ENCODE results near the gene FRMD4A. TPM values are rescaled to one million over a fixed set of nuclear protein-coding genes. Genes with fewer than 3 reads are reported as not detected.

Gene FRMD4A
- total RNA-seq, 1 donor from 2014 or later: 0.64 TPM

DNA sequence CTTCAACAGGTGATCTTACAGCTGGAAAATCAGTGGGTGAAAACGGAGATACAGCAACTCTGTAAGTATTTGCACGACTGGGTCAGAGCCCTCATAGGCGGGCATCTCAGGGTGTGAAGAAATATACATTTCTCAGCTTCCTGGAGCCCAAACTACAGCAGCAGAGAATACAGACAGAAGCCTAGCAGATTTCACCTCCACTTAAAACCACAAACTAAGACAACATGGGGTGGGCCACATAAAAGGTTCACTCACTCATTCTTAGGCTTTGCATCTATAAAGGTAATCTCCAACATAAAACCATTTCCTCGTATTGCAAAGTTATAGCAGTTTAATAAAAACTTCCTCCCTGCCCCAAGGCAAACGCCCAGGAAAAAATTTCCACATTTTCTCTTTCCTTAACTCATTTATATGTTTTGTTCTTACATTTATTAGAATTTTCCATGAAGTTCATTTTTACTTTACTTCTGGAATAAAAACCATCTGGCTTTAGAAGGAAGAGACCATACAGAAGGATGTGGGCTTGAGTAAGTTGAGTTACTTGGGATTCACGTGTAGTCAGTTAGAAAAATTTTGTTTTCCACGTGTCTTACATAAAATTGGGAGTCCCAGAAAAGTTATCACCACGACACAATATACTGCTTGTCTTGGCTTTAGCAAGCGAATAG, 327.1 kb downstream of the FRMD4A start:
- CTCF ChIA-PET: no interaction called here

DNA sequence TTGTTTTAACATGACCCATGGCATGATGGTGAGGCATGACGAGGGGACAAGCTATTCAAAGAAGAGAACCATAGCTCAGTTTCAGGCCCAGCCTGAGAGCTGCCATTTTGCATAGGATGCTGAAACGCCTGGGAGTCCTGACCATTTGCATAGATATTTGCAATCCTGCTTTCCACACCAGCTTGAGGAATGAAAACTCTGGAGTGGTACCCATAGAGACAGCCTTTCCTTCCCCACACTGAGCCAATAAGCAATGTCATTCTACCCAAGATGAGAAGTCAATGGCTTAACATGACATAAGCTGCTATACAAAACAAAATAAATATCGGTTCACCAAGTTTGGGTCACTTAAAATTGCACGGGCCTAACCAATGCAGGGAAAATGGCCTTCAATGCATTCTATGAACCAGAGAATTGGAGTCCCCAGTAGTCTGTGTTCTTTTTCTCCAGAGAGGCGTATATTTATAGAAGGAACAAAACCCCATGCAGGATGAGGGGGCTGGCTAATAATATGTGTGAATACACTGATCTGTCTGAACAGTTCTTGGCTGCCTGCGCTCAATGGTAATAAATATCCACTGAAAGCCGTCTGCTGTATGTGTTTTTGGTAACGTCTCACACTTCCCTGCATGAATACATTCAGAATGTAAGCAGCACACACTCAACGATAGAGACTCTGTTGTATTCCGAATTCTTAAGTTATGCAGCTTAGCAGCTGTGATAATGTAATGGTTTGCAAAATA, 329.3 kb downstream of the FRMD4A start:
- POLR2A ChIA-PET: no interaction called here
- CTCF ChIA-PET: no interaction called here
- H3K4me1 Mint-ChIP-seq: peaks cover 10% of the 10 kb centered on the region
- no peak overlapping the region for H3K27ac Mint-ChIP-seq
- intact Hi-C loops (cut with micrococcal nuclease): no loop called here
- TF ChIP-seq, protein P1, sequence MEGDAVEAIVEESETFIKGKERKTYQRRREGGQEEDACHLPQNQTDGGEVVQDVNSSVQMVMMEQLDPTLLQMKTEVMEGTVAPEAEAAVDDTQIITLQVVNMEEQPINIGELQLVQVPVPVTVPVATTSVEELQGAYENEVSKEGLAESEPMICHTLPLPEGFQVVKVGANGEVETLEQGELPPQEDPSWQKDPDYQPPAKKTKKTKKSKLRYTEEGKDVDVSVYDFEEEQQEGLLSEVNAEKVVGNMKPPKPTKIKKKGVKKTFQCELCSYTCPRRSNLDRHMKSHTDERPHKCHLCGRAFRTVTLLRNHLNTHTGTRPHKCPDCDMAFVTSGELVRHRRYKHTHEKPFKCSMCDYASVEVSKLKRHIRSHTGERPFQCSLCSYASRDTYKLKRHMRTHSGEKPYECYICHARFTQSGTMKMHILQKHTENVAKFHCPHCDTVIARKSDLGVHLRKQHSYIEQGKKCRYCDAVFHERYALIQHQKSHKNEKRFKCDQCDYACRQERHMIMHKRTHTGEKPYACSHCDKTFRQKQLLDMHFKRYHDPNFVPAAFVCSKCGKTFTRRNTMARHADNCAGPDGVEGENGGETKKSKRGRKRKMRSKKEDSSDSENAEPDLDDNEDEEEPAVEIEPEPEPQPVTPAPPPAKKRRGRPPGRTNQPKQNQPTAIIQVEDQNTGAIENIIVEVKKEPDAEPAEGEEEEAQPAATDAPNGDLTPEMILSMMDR (IDR thresholded peaks at IDR 0.05): no peak
- H3K9me3 Mint-ChIP-seq: no peaks in the 10 kb centered on the region
- ATAC-seq (ENCODE audit: low read depth) (no peak), DNase-seq (no peak)
- H3K27me3 Mint-ChIP-seq: peaks cover 8% of the 10 kb centered on the region
- H3K4me3 Mint-ChIP-seq: no peak overlapping the region
- no peaks in the 10 kb centered on the region for H3K36me3 Mint-ChIP-seq (ENCODE audit: low read depth)

More for the DNA sequence above, 327.1 kb downstream of the FRMD4A start:
- POLR2A ChIA-PET: no interaction called here
- no peak overlapping the region for H3K4me3 Mint-ChIP-seq
- H3K9me3 Mint-ChIP-seq: no peaks in the 10 kb centered on the region
- H3K27ac Mint-ChIP-seq: no peak overlapping the region
- DNase-seq: no peak
- no peak for ATAC-seq (ENCODE audit: low read depth)
- H3K4me1 Mint-ChIP-seq: peaks cover 13% of the 10 kb centered on the region
- TF ChIP-seq, protein P1 (IDR thresholded peaks at IDR 0.05): no peak
- intact Hi-C loops (cut with micrococcal nuclease): no loop called here
- H3K36me3 Mint-ChIP-seq (ENCODE audit: low read depth): no peaks in the 10 kb centered on the region
- peaks cover 12% of the 10 kb centered on the region for H3K27me3 Mint-ChIP-seq

DNA sequence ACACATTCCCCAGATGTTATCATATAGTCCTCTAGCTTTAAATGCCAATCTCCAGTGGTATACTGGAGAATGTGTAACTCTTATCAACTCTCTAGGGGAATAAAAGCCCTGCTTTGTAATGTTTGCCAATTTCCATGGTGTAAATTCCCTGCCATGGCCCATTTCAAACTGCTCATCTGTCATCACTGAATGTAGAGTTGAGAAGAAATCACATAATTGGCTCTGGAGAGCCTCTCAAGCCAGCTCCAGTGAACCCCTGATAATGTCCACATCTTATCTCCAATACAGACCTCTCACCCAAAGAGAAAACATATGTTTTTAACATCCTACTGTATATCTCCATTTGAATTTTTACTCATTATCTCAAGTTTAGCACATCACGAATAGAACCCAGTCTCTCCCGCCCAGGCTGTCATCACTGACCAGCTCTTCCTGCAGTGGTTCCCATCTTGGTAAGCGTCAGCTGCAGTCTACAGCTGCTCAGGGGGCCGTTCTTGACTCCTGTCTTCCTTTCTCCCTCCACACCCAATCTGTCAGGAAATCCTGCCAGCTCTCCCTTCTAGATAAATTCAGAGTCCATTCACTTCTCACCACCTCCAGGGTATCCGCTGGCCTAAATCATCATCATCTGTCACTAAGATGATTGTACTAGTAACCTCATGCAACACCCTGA, 332.4 kb downstream of the FRMD4A start:
- no peaks in the 10 kb centered on the region for H3K9me3 Mint-ChIP-seq
- intact Hi-C loops (cut with micrococcal nuclease): loop anchor here (5.0 to 10.0 kb wide), 2 partner anchors 187 to 336 kb away; no protein-coding TSS in a partner anchor
- ATAC-seq (ENCODE audit: low read depth): no peak
- no peaks in the 10 kb centered on the region for H3K36me3 Mint-ChIP-seq (ENCODE audit: low read depth)
- peaks cover 38% of the 10 kb centered on the region for H3K4me1 Mint-ChIP-seq
- H3K27ac Mint-ChIP-seq: no peak overlapping the region
- no peak overlapping the region for H3K4me3 Mint-ChIP-seq
- TF ChIP-seq, protein P1 (IDR thresholded peaks at IDR 0.05): no peak
- ChIA-PET CTCF (no interaction called here), POLR2A (no interaction called here)
- DNase-seq: no peak
- peaks cover 4% of the 10 kb centered on the region for H3K27me3 Mint-ChIP-seq

DNA sequence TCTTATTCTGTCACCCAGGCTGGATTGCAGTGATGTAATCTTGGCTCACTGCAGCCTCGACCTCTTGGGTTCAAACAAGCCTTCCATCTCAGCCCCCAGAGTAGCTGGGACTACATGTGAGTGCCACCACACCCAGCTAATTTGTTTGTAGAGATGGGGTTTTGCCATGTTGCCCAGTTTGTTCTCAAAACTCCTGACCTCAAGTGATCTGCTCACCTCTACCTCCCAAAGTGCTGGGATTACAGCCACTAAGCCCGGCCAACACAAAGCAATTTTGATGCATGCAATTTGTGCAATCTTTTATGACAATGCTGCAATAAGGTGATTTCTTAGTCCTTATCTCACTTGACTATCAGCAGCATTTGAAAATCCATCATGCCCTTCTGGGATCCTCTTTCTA, 333.1 kb downstream of the FRMD4A start:
- ChIA-PET POLR2A (no interaction called here), CTCF (no interaction called here)
- H3K27me3 Mint-ChIP-seq: no peaks in the 10 kb centered on the region
- TF ChIP-seq, protein P1 (IDR thresholded peaks at IDR 0.05): no peak
- H3K4me3 Mint-ChIP-seq: no peak overlapping the region
- no peak for DNase-seq
- no peak for ATAC-seq (ENCODE audit: low read depth)
- peaks cover 43% of the 10 kb centered on the region for H3K4me1 Mint-ChIP-seq
- no peak overlapping the region for H3K27ac Mint-ChIP-seq
- intact Hi-C loops (cut with micrococcal nuclease): loop anchor here (5.0 to 10.0 kb wide), 2 partner anchors 187 to 335 kb away; no protein-coding TSS in a partner anchor
- no peaks in the 10 kb centered on the region for H3K36me3 Mint-ChIP-seq (ENCODE audit: low read depth)
- H3K9me3 Mint-ChIP-seq: no peaks in the 10 kb centered on the region

DNA sequence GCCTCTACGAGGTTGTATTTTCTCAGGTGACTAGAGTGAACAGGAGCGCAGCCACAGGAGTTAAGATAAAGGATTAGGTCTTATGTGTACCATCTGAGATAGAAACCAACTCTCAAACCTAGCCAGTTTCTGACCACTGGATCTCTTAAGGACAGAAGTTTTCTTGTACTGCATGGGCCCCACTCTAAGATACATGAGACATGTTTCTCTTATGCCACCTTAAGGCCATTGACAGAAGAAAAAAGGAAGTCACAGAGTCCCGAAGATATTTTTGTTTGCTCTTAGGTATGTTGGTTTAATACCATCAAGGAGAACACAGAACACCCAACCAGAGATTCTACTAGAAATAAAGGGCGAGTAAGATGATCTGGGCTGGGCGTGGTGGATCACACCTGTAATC, 335.8 kb downstream of the FRMD4A start:
- no peak for DNase-seq
- no peak overlapping the region for H3K4me3 Mint-ChIP-seq
- CTCF ChIA-PET: interaction anchor here (1.1 kb wide), 1 partner anchor 208 kb away, joined by 4 read pairs; no protein-coding TSS in a partner anchor

More for the DNA sequence above, 335.8 kb downstream of the FRMD4A start:
- ATAC-seq (ENCODE audit: low read depth): no peak
- H3K27me3 Mint-ChIP-seq: no peaks in the 10 kb centered on the region
- peaks cover 47% of the 10 kb centered on the region for H3K4me1 Mint-ChIP-seq
- POLR2A ChIA-PET: no interaction called here
- intact Hi-C loops (cut with micrococcal nuclease): loop anchor here (2.0 to 10.0 kb wide), 3 partner anchors 190 to 333 kb away; no protein-coding TSS in a partner anchor
- H3K9me3 Mint-ChIP-seq: no peaks in the 10 kb centered on the region
- TF ChIP-seq, protein P1 (IDR thresholded peaks at IDR 0.05): no peak
- H3K27ac Mint-ChIP-seq: peak overlapping the region; percentile 30
- H3K36me3 Mint-ChIP-seq (ENCODE audit: low read depth): no peaks in the 10 kb centered on the region

Measured in activated B cell treated with CpG ODN at 0.5 μM for 24 hours (primary cell).